Right renal cortex interstitium (tissue), 3 donors: ENCODE results near the gene TP53TG3. TPM values are rescaled to one million over a fixed set of nuclear protein-coding genes. Genes with fewer than 3 reads are reported as not detected.
"Not testable (repeated sequence)": the region's sequence is repeated elsewhere in the genome, so short reads cannot be mapped to it uniquely, and the experiment has no call there.

Source experiments
- DNase-seq, 3 donors: peaks; one replicate each; pipeline ENCODE4 v3.0.0-alpha.2; 2013; ENCODE audit warnings: low read depth in 3 of 3, low spot score in 2 of 3
- polyA plus RNA-seq, 3 donors: library from polyadenylated mRNA; unstranded; fragments of 120-200 nt; gene quantifications; one replicate each; pipeline ENCODE4 v1.2.1, GENCODE V29; 2013; ENCODE audit not compliant: insufficient read length in 3 of 3

Gene TP53TG3
- polyA plus RNA-seq = not detected

GRCh38 chr16:32676065-32676464, at the start of gene TP53TG3:
TSS of gene TP53TG3 (minus strand) at chr16:32676165. CDS start at chr16:32676097, 68 bp downstream.
- DNase-seq = not testable (repeated sequence)

GRCh38 chr16:32650876-32651275, 25.1 kb downstream of the TP53TG3 start:
- not testable (repeated sequence) for DNase-seq

- DNase-seq = not testable (repeated sequence)
Observed at GRCh38 chr16:32647562-32647961, 28.4 kb downstream of the TP53TG3 start.

- not testable (repeated sequence) for DNase-seq
Observed at GRCh38 chr16:32646780-32647179, 29.2 kb downstream of the TP53TG3 start.

GRCh38 chr16:32646177-32646576, 29.8 kb downstream of the TP53TG3 start:
- not testable (repeated sequence) for DNase-seq

GRCh38 chr16:32645278-32645908, 30.6 kb downstream of the TP53TG3 start:
- DNase-seq = not testable (repeated sequence)

- not testable (repeated sequence) for DNase-seq
Observed at GRCh38 chr16:32644715-32645114, 31.2 kb downstream of the TP53TG3 start.

- DNase-seq = not testable (repeated sequence)
Observed at GRCh38 chr16:32637614-32638013, 38.4 kb downstream of the TP53TG3 start.

GRCh38 chr16:32632096-32632495, 43.9 kb downstream of the TP53TG3 start:
- not testable (repeated sequence) for DNase-seq
